ENCODE data around the gene HTATSF1. TPM values are rescaled to one million over a fixed set of nuclear protein-coding genes. Genes with fewer than 3 reads are reported as not detected.

Gene HTATSF1, protein sequence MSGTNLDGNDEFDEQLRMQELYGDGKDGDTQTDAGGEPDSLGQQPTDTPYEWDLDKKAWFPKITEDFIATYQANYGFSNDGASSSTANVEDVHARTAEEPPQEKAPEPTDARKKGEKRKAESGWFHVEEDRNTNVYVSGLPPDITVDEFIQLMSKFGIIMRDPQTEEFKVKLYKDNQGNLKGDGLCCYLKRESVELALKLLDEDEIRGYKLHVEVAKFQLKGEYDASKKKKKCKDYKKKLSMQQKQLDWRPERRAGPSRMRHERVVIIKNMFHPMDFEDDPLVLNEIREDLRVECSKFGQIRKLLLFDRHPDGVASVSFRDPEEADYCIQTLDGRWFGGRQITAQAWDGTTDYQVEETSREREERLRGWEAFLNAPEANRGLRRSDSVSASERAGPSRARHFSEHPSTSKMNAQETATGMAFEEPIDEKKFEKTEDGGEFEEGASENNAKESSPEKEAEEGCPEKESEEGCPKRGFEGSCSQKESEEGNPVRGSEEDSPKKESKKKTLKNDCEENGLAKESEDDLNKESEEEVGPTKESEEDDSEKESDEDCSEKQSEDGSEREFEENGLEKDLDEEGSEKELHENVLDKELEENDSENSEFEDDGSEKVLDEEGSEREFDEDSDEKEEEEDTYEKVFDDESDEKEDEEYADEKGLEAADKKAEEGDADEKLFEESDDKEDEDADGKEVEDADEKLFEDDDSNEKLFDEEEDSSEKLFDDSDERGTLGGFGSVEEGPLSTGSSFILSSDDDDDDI
- 10 to 100 TPM; 51.9 to 58.5 TPM for total RNA-seq

DNA sequence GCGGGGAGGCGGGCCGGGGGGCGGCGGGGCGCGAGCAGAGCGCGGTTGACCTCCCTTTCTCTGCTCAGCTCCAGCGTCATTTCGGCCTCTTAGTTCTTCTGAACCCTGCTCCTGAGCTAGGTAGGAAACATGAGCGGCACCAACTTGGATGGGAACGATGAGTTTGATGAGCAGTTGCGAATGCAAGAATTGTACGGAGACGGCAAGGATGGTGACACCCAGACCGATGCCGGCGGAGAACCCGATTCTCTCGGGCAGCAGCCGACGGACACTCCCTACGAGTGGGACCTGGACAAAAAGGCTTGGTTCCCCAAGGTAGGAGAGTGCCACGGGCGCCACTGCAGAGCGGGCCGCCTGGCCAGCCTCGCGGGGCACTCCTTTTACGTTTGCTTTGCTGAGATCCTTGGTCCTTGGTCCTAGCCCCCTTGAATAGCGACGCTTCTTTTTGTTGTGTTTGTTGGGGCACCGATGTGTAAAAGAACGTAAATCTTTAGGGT lies at the start of gene HTATSF1:
Gene HTATSF1, plus strand, starts transcription at position 37 of the 497 bp plus-strand sequence. Its CDS starts 93 bp downstream, at position 130.

DNA sequence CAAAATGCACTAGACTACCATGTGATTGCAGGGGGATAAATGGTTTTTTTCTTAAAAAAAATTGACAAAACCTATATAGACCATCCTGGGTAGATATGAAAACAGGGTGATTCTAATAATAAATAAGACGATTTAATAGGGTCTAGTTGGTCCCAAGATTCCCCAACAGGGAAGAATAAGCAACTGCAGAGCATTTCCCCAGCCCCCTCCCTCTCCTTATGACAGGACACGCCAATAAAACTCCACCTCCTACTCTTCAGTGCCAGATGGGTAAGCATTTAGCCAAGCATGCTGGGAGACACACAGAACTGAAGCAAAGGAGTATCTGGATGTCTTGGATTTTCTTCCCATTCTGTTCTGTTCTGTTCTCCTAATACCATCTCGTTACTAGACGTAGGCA lies 9.7 kb upstream of the HTATSF1 start, which contains the start of gene BRS3:
Gene BRS3, plus strand, starts transcription at position 301 of the 400 bp plus-strand sequence. CDS start 168 bp downstream, outside the sequence.

GRCh38 chrX:136531951-136532350 lies 34.6 kb downstream of the HTATSF1 start, which contains the start of gene VGLL1:
Gene VGLL1, plus strand, starts transcription at chrX:136532215. Its CDS starts 3,806 bp downstream, at chrX:136536021.

Small RNA genes lying within 50 kb of the gene (microRNA-seq; reads per million reads assigned to microRNA genes)
- not detected for gene MIR934 (ENCODE audit: borderline microRNAs expressed, borderline replicate concordance)

Other genes starting within 250 kb of the HTATSF1 start
- gene MAP7D3, start 246.2 kb upstream of the HTATSF1 start, total RNA-seq: 10 to 100 TPM; 12.3 to 13.1 TPM
- not detected for gene ADGRG4, start 196.6 kb upstream of the HTATSF1 start, total RNA-seq
- not detected for gene BRS3, start 9.6 kb upstream of the HTATSF1 start, total RNA-seq
- gene VGLL1, start 34.6 kb downstream of the HTATSF1 start, total RNA-seq: not detected
- gene CD40LG, start 150.6 kb downstream of the HTATSF1 start, total RNA-seq: 10 to 100 TPM; 66.6 to 72.7 TPM